Measurements from ENCODE around the gene NPAS3.

The NPAS3 gene

DNA sequence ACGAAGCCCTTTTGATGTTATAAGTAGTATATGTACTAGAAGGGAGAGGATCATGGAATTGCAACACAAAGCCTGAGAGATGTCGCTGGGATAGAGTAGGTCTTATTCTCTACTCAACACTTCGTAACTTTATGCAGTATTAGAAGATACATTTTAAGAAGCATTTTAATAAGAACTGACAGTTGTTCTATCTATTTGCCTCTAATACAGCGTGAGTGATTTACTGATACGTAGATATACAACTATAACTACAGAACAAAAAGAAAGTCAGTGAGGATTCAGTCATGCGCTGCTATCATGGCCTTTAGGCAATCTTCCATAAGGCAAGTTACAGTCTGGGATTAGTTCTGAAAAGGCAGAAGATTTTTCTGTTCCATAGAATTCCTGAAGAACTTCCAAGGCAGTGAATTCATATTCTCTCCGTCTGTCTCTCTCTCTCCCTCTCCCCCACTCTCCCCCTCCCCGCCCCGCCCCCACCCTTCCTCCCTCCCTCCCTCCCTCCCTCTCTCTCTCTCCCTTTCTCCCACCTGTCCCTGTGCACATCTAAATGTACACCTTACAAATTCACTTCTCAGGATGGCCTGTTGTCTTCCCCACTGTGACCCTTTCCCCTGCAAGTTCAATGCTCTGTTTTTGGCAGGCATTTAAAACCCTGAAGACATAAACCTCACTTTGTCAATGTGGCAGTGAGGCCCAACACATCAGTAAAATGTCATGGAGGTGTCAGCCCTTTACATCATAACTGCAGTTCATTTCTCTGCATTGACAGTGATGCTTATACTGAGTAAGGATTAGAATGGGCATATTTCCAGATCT, 541.6 kb downstream of the NPAS3 start:
- DNase-seq (ENCODE audit: low read depth in 2 of 2), result no peak

DNA sequence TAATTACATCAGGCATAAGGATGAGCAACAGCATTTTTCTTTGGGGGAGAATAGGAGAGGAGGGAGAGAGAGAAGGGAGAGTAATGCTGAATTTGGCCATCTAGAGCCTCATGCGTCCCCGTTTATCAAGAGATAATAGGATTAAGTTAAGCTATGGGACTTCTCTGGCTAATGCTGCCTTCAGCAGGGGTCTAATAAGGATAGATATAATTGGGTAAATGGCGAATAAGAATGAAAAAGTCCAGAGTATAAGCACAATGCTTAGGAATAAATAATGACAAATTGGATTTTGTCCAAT, 542.2 kb downstream of the NPAS3 start:
- no peak for DNase-seq (ENCODE audit: low read depth in 2 of 2)

DNA sequence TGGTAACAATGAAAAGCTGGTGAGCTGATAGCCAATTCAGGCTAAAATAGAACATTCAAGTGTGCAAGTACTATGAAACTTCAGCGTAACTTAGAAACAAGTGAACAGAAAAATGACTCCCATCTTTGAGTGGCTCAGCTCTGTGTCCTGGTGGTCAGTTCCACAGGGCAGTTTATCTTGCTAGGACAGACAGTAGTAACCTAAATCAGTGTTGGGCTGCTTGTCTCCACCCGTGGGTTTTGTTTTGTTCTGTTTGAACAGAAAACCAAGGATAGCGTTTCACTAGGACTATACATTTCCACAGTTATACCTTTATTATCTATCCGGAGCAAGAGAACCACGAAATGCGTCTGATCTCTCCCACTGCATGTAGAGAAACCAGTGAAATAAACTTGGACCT, 544.4 kb downstream of the NPAS3 start:
- no peak for DNase-seq (ENCODE audit: low read depth in 2 of 2)

DNA sequence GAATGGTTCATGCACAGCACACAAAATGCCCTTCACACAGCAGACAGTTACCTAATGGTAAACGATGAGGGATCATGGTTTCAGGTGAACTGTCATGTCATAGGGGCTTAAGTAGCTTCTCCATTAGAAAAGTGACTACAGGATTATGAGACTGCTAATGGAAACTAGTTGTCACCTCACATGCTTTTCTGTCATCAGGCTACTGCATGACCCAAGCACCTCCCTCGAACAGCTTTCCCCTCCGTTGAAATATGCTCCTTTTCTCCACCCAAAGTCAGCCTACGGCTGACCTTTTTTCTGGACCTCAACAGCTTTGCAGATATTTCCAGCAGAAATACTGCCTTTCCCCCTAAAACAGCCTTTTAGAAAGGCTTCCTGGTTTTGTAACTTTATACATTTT, 544.9 kb downstream of the NPAS3 start:
- no peak for DNase-seq (ENCODE audit: low read depth in 2 of 2)

DNA sequence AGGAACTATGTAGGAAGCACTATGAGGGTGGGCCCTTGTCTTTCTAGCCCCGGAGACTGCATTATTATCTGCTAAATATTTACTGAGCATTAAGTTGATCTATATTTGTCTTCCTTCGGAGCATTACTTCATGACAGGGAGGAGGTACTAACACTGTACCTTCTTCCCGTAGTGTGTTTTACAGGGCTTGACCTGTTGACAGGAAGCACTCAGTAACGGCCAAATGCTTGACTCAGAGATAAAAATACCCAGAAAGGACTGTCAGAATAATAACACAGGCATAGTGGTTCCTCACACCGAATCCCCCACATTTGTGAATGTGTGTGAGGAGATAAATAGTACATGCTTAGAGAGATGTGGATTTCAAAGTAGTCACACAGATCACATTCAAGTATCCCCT, 545.6 kb downstream of the NPAS3 start:
- DNase-seq (ENCODE audit: low read depth in 2 of 2), result no peak

DNA sequence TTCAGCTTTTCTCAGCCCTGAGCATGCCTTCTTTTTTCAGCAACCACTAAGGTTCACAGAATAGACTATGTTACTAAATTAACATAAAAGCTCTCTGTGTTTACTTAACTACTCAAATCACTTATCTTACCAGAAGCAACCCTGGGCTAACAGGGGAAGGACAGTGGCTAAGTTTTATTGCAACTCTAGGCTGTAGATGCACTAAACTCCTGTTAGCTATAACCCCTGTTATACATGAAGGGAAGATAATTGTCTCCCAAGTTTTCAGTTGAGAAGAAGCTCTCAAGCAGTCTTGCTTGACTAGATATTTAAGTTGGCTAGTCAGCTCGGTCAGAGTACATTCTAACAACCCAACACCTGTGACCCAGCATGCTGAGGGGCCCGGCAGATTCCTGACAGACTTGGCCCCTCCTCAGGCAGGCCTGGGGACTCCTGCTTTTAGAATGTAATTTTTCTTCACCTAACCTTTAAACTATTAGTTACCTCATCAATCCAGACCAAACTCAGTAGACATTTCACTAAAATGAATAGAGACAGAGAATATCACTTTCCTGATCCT, 547.7 kb downstream of the NPAS3 start:
- DNase-seq (ENCODE audit: low read depth in 2 of 2), result no peak

DNA sequence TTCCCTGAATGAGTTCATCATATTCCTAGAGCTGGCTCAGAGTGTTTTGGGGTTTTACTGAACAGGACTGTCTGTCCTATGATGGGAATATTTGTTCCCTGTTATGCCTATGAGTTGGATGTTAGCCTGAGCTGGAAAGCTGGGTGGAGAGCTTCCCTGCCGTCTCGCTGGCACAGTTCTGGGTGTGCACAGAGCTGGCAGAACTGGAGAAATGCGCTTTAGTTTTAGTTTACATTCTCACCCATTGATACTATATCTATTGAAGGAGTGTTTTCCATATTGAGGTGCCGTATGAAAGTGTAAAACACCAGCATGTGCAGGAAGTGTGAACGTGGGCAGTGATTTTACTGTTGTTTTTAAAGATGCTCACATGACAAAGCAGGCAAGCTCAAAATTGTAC, 549.9 kb downstream of the NPAS3 start:
- DNase-seq (ENCODE audit: low read depth in 2 of 2), result no peak

DNA sequence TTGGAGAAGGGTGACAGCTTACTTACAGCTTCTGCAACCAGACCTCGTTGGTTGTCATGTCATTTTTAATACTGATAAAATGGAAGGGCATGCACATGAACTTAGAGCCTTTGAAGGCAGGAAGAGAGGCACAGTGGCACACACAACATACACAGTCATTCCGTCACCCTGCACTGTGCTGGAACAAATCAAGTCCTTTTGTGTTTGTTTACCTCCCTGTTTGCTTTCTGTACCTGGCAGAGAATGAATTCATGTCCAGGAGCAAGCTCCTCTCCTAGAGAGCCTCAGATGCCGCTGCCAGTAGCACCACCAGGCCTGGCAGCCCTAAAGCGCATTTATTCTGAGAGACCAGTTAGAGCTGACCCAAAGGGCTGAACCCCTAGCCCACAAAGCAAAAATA, 551.9 kb downstream of the NPAS3 start:
- no peak for DNase-seq (ENCODE audit: low read depth in 2 of 2)

DNA sequence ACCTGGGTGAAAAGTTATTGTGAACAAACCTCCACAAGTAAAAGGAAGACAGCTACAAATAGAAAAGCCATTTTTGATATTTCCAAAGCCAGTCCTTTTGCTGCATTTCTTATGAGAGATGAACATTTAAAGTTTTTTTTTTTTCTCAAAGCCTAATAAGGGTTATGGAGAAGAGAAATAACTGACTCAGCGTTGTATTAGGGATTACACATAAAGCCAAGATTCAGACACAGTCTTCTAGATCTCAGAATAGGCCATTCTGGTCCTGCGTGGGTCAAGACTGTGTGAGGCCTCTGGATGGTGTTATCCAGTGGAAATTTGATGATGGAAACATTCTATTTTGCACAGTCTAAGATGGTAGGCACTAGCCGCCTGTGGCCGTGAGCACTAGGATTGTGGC, 552.4 kb downstream of the NPAS3 start:
- DNase-seq (ENCODE audit: low read depth in 2 of 2), result no peak

DNA sequence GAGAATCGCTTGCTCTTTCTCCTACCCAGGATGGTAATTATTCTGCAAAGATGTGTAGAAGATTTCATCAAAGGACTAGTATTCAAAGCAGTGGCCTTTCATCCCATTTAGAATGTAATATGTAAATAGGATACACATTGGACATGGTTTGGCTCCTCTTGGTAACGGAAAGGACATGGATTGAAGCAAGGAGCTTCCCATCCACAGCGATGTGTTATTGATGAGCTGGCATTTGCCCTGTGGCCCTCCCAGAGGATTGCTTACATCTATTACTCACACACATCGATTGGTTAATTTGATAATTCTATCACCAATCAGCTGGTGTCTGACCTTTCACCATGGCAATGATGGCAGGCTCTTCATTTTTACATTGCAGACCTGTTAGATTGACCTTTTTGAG, 553.8 kb downstream of the NPAS3 start:
- DNase-seq (ENCODE audit: low read depth in 2 of 2), result no peak

DNA sequence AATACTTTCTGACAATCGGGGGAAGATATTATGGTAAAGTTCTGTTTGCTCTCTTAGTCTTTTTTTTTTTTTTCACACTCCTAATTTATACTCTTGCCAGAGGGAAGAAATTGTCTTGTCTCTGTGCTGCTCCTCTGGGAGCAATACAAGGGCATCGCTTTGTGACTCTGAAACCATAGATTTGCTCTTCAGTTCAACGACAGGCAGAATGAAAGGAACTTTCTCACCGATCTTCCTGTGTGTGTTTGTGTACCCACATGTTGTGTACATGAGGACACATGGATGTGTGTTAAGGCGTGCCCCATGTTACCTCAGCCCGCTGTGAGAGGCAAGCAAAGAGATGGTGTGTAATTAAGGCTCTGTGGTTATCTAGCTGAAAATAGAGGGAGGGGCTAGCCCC, 554.6 kb downstream of the NPAS3 start:
- DNase-seq (ENCODE audit: low read depth in 2 of 2), result no peak

DNA sequence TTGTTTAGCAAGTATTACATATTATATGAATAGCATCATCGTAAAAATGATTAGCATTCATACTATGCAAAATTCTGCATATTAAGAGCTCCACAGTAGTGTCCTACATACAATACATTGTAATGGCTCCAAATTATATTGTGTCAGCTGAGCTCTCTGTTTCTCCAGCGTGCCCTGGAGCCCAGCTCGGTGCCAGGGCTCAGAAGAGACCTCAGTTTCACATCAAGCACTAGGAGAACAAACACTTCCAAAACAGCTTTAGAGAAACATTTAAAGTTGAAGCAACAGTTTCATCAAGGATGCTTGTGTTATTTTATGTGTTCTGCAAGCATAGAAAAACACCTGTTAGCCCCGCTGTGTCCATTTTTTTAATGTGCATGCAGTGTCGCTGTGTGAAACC, 555.3 kb downstream of the NPAS3 start:
- no peak for DNase-seq (ENCODE audit: low read depth in 2 of 2)

DNA sequence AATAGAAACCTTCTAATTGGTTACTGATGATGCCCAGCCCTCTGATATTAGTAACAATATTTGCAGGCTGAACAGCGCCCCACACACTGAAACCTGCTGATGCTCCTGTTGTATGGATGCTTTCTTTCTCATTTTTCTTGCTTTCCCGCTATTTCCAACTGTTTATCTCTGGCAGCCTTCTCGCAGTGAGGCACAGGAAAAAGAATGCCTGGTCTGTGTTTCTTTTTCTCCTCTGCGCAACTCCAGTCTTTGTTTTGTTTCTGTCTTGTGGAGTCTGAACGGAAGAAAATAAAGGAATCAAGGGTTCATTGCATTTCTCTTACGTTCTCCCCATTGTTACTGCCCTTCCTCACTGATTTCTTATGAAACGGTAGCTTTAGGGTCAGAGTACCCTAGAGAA, 561.0 kb downstream of the NPAS3 start:
- no peak for DNase-seq (ENCODE audit: low read depth in 2 of 2)

DNA sequence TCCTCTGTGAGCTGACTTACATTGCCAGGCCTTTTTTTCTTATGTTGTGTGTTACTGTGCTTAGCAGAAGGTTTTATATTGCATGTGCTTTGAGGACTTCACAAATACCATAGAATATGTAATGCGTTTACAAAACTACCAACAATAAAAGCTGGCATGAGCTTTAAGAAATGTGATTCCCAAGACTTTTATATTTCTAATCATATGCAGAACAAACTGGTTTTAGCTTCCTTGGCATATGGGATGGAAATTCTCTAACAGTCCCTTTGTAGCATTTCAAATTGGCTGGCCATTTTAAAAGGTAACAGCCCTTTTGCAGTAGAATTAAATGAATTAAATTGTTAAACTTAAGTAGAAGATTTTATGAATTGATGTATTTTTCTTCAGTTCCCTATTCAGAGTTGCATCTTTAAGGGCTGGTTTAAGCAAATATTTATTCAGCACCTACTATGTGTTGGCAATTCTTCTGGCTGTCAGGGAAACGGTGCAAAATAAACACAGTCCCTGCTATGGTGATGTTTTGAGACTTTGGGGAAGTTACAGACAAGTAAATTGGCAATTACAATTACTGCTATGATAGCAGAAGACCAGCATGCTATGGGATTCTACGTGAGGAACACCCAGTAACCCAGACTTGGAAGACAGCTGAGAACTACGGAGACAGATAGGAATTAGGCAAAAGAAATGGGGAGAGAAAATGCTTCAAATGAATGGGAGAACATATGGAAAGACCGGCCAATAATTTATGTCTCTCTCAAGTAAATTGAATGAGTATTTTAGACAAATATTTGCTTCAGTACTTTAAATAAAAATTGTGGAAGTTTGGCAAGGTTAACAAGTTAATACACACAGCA, 565.8 kb downstream of the NPAS3 start:
- DNase-seq (ENCODE audit: low read depth in 2 of 2), result no peak

DNA sequence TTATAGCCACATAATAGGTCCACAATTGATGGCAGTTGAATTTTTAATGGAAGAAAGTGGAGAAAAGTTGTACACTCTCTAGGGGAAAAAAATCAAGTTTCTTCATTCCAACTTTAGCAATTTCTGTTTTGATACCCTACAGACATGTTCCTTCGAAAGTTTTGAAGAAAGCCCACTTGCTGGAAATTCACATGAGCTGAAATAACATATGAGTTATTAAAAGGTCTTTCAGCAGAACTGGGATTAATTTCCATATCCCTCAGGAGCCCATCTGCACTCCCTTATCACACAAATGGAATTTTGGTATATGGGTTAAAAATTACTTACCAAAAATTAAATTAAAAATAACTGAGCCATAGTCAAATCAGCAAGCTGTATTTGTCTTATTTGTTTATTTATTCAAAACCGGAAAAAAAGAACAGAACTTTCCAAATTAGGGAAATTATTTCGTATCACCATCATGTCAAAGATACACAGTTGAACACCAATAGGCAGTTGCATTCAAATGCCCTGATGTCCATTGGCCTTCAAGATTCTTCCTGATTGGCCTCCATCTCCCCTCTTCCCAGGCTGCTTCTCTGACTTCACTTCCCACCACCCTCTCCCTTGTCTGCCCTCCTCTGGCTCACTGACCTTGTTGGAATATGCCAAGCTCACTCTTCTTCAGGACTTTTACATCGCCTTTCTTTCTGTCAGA, 566.7 kb downstream of the NPAS3 start:
- no peak for DNase-seq (ENCODE audit: low read depth in 2 of 2)

DNA sequence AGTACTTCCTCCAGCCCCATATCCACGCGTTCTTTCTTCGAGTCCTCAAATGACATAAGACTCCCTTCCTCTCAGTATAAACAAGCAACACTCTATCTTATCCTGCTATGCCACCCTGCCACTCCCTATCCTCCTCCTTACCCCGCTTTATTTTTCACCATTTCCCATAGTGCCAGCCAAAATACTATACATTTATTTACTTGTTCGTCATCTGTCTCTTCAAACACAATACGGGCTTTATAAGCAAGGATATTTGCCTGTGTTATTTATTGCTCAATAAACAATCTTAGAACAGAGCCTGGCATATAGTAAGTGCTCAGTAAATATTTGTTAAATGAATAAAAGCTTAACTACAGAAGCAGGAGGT, 567.3 kb downstream of the NPAS3 start:
- DNase-seq (ENCODE audit: low read depth in 2 of 2), result no peak

DNA sequence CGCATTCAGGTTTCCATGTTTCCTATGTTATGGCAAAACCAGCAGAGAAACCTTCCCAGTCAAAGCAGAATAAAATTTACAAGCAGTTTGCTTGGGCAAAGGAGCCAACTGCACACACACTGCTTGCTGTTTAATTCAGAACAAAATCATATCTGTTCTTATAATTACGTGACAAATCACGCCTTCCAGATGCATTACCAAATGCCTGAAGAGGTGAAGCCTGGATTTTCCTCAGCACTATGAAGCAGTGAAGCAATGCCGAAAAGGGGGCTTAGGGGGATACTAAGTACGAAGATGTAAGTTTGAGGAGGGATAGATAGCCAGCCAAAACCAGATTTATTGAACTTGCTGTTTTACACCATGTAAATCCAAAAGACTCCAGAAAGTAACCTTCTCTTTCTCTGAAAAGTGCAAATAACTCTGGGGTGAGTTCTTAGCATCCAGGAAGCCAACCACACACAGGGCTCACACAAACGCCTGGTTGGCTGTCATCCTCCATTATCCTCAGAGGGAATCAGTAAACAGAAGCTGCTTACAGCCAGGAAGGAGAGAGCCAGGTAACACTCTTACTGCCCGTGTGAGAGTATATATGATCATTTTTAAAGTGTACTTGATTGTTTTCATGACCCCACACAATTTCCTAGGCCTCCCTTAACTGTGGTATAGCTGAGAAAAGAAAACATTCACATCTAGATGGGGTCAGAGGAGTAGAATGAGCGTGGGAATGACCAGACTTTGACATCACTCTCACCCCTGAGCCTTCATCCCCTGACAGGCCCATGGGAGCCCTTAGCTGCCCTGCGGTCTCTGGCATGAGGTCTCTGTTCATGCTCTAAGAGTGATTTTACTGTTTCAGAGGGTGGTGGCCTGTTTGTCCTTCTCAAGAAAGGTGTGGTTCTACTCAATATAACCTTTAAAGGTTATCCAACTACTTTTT, 569.7 kb downstream of the NPAS3 start:
- no peak for DNase-seq (ENCODE audit: low read depth in 2 of 2)

DNA sequence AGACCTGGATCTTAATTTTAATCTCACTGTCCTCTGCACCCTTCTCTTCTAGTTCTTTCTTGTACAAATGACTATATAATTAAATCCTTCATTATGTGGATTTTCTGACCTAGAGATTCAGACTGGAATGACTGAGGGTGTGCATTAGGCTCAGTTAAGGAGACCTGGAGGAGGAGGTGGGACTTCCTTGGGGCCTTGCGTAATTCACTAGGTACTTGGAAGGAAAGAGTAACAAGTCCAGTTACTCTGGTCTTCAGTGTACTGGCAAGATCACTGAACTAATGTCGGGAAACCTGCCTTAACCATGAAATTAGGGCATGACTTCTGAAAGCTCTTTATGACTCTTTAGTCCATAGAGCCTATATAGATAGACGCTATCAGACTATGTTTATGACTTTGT, 570.8 kb downstream of the NPAS3 start:
- DNase-seq (ENCODE audit: low read depth in 2 of 2), result no peak

DNA sequence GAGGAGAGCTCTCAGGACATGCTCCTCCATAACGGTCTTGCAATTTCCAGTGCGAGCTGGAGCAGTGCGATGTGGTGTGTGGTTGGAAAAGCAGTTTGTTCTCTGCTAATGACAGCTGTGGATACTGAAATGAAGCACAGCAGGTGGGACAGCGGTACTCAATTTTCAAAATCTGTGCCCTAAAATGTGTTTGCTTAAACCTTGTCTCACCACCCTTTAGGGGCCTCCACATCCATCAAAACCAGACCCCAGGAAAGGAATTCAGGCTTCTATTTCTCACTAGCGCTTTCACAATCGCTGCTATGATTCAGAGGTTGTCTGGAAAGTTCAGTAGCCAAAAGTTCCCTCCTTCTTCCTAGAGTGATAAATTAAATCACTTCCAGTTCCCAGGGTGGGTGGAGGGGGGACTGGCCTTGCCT, 571.4 kb downstream of the NPAS3 start:
- DNase-seq (ENCODE audit: low read depth in 2 of 2), result peak; percentile 61 to 62

DNA sequence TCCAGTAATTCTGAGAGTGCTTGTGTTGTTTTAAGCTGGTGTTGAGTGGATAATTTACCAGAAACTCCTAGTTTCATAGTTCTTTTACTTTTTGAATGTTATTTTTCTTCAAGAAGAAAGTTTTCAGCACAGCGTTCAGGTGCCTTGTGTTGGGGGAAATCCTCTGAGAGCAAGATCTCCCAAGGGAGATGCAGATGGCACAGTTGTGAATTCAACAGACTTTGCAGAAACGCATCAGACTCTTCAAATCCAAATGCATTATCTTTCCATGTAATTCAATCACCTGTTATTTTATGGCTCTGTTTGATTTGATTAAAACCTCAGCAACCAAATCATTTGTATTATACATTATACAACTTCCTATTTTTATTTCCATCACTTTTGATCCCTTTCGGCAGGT, 572.3 kb downstream of the NPAS3 start:
- DNase-seq (ENCODE audit: low read depth in 2 of 2), result no peak

DNA sequence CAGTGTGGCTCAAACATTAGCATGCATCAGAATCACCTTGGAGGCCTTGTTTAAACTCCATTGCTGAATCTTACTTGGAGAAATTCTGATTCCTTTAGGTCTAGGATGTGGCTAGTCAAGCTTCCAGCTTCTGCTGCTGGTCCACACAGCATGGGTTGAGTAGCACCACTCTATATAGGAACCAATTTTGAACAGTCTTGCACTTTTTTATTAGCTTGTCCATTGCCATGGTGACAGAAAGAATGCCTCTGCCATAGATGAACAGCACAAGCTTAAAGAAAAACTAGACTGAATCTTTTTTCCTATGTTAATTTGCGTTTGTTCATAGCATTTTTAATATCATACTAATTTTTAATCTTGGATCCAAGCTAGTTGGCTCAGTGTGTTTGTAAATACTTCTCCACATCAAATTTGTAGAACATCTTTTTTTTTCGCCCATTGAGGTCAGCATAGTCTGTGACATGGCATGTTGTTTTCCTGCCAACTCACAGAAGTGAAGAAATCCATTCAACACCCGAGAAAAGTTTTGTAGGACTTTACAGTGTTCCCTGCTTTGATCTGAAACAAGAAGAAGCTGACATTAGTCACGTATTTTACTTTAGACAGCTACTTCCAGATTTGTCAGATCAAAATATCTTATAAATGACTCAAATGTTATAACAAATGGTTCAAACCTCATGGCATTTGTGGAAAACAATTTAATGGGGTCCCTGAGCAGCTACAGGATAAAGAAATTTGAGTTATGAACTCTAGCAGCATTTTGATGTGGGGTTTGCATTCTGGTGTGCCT, 573.4 kb downstream of the NPAS3 start:
- DNase-seq (ENCODE audit: low read depth in 2 of 2), result peak; percentile 41 to 43

Measured in fibroblast of skin of left biceps (primary cell).